GM21360 (cell line): ENCODE measurements around the gene HMCES.

Experiments used
- ATAC-seq: cut with Tn5 transposase; IDR thresholded peaks from one replicate; pipeline ENCODE4 v1.9.1; 2021; ENCODE audit warnings: mild to moderate bottlenecking, moderate library complexity; ENCODE audit not compliant: unreplicated experiment

HMCES gene

DNA sequence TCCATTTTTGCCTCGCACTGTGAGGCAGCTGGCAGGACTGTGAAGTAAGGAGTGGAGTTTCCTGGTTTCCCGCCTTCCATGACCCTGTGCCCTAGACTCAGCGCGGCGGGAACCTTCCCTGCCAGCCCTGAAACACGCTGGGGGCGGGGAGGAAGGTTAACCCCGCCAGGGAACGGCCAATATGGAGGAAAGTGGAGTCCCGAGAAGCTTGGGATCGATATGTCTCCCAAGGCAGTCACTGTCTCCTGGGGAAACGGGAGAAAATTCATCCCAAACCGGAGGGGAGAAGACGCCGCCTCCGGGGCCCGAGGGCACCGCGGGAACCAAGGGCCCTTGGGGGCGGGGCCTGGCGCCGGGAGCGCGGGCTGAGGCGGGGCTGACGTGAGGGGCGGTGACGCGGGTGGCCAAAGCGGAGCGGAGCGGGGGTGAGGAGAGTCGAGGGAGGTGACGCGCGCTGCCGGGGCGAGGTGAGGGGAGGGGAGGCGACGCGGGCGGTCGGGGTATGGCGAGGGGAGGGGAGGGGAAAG is at the start of gene HMCES:
Gene HMCES (plus strand): TSS at position 432 of the 527 bp plus-strand sequence. CDS start 863 bp downstream, outside the sequence.
- ATAC-seq = peak; percentile 42

GRCh38 chr3:129228891-129229585 is 49.6 kb upstream of the HMCES start:
- no peak for ATAC-seq

DNA sequence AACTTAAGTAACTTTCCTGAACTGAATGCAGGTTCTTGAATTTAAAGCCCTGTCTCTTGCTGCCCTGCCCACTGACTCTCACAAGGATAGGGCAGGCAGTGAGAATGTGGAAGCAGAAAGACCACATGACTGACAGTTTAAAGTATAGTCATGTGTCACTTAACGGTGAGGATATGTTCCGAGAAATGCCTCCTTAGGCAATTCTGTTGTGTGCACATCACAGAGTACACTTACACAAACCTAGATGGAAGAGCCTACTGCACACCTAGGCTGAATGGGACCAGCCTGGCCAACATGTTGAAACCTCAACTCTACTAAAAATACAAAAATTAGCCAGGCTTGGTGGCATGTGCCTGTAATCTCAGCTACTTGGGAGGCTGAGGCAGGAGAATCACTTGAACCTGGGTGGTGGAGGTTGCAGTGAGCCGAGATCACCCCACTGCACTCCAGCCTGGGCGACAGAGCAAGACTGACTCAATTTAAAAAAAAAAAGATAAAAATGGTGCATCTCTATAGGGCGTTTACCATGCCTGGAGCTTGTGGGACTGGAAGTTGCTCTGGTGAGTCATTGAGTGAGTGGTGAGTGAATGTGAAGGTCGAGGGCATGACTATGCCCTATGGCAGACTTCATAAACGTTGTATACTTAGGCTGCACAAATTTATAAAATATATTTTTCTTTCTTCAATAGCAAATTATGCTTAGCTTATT is 48.2 kb upstream of the HMCES start:
- no peak for ATAC-seq

GRCh38 chr3:129231331-129232119 is 47.1 kb upstream of the HMCES start:
- no peak for ATAC-seq

DNA sequence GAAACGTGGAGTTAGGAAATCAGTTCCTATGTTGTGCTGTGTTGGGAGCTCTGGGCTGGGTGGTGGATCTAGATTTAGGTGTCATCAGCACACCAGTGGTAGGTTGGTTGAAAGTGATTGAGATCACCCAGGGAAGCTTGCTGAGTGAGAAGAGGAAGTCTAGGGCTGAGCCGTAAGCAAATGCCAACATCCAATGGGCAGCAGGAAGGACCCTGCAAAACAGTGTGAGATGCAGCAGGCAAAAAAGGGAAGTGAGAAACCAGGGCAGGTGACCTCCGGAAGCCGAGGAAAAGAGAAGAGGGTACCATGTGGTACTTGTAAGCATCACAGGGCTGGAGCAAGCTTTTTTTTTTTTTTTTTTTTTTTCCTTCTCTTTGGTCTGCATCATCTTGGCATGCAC is 45.1 kb upstream of the HMCES start:
- ATAC-seq = peak; percentile 90

GRCh38 chr3:129234441-129234840 is 44.2 kb upstream of the HMCES start:
- no peak for ATAC-seq

- no peak for ATAC-seq
Measured at GRCh38 chr3:129235344-129235917, 43.2 kb upstream of the HMCES start.

DNA sequence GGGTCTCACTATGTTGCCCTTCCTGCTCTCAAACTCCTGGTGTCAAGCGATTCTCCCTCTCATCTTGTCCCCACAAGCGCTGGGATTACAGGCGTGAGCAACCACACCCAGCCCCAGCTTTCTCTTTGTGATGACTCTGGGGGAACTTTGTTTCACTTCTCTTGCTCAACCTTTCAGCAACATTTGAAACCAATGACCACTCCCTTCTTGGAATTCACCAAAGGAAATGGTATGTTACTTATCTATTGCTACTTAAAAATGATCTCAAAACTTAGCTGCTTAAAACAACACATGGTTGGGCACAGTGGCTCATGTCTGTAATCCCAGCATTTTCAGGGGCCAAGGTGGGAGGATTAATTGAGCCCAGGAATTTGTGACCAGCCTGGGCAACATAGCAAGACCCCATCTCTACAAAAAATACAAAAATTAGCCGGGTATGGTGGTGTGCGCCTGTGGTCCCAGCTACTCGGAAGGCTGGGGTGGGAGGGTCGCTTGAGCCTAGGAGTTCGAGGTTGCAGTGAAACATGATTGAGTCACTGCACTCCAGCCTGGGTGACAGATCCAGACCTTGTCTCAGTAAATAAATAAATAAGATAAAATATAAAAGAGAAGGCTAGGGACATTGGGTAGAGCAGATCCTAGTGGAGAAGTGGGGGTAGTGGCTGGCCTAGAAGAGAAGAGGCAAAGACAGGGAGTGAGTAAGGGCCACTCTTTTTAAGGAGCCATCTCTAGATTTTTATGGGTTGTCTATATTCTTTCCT is 39.5 kb upstream of the HMCES start:
- ATAC-seq = no peak

GRCh38 chr3:129239991-129240390 is 38.7 kb upstream of the HMCES start:
- no peak for ATAC-seq

DNA sequence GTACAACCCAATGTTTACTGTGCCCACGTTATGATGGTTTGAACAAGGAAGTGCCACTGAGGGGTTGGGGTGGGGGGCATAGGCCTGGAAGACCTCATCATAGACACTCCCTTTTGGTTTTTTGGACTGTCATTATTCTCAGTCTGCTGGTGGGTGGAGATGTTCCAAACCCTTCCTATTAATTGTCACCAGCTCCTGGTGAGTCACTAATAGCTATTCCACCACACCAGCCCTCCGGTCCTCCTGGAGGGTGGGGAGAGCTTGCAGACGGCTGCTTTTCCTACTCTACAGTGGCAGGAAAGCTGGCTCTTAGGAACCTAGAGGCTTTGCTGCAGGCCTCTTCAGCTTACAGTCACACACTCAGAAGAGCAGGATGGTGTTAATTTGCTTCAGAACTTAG is 38.2 kb upstream of the HMCES start:
- ATAC-seq = no peak

GRCh38 chr3:129245141-129245540 is 33.5 kb upstream of the HMCES start:
- ATAC-seq = no peak

GRCh38 chr3:129245641-129246306 is 32.9 kb upstream of the HMCES start:
- peak; percentile 55 for ATAC-seq

DNA sequence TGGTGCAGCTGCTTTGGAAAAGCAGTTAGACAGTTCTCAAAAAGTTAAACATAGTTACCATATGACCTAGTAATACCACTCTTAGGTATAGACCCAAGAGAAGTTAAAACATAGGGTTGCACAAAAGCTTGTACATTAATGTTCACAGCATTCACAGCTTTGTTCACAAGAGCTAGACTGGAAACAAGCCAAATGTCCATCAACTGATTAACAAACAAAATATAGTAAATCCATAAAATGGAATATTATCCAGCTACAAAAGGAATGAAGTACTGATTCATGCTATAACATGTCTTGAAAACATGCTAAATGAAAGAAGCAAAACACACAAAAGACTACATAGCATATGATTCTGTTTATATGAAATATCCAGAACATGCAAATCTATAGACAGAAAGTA is 32.0 kb upstream of the HMCES start:
- ATAC-seq = no peak

- ATAC-seq = no peak
Measured at GRCh38 chr3:129248286-129248979, 30.2 kb upstream of the HMCES start.

- ATAC-seq = peak; percentile 79
Measured at GRCh38 chr3:129249284-129250065, 29.2 kb upstream of the HMCES start, which contains the start of gene COPG1. Gene COPG1, plus strand, starts transcription at chr3:129249606. Its CDS starts 104 bp downstream, at chr3:129249710.

DNA sequence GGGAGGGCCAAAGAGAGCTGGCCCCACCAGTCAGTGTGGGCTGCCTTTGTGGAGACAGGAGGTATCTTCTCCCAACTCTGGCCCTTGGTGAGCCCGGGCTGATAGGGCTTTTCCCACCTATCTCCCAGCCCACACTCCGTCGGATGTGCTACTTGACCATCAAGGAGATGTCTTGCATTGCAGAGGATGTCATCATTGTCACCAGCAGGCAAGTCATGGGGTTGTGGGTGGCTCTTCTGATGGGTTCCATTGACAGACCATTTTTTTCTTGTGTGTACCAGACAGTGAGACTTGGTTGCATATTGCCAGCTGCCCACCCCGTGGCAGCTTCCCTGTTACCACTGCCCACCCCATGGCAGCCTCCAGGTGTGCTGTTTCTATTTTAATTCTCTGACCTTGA is 25.9 kb upstream of the HMCES start:
- no peak for ATAC-seq

- no peak for ATAC-seq
Measured at GRCh38 chr3:129254536-129255230, 24.0 kb upstream of the HMCES start.

DNA sequence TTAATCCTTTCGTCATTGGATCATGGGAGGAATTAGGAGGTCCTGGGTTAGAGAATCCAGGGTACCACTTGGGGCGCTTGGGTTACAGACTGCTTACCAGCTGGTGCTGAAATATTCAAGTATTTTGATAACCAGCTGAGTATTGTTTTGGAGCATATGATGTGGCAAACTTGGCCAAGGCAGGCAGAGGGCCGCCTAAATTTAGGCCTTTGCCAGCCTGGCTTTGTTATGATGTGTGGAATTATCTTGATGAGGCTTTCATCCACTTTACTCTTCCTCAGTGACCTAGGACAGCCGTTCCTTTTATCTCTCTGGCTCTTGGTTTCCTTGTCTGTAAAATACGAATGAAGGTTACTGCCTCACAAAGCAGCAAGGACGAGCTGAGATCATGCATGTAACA is 22.4 kb upstream of the HMCES start:
- ATAC-seq = no peak
